ENCODE data around the gene PTCH1.

DNA sequence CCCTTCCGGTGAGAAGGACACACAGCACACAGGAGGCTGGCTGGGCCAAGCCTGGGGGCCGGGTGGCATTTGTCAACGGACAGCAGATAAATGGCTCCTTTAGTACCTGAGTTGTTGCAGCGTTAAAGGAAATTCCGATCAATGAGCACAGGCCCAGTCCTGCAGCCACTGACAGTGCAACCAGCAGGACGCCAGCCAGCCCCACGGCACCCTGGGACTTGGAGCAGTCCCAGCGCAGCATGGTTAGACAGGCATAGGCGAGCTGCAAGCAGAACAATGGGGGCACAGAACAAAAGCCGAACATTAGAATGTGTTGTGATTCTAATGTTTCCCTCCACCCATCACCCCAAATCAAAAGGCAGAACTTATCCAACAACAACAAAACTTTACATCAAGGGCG, 39.3 kb downstream of the PTCH1 start:
- TF ChIP-seq YY1 (IDR thresholded peaks at IDR 0.05; ENCODE audit: insufficient read depth, insufficient read length) (no peak), ZNF274 (IDR thresholded peaks at IDR 0.05; ENCODE audit: low read depth, low read length) (no peak)
